ENCODE data around the gene USP9X. TPM values are rescaled to one million over a fixed set of nuclear protein-coding genes. Genes with fewer than 3 reads are reported as not detected.

USP9X gene
- total RNA-seq, 1 experiment from 2014 or later, result 163 TPM

Other genes starting within 250 kb of the USP9X start
- 228 to 250 TPM (median 236 TPM) in 3 replicates for gene DDX3X, start 248.7 kb downstream of the USP9X start, total RNA-seq (2021)